PC-9 (cell line): ENCODE data around the gene COL13A1. TPM values are rescaled to one million over a fixed set of nuclear protein-coding genes. Genes with fewer than 3 reads are reported as not detected.

Experiments
- BruUV-seq: library from RNA; stranded (reverse); fragments of 400-500 nt; replicated peaks from 2 replicates; lab custom pipeline; 2021; lab: Mats Ljungman, UMichigan
- CTCF ChIA-PET: fragments of 300-600 bp; sonication (Branson Sonifier 250); formaldehyde crosslinking; loops from one replicate; lab custom pipeline; 2022; ENCODE audit warnings: antibody characterized with exemption; lab: Charles Lee
- POLR2A ChIA-PET: fragments of 300-600 bp; sonication (Branson Sonifier 250); formaldehyde crosslinking; loops from one replicate; lab custom pipeline; 2022; ENCODE audit warnings: antibody characterized with exemption; ENCODE audit not compliant: unreplicated experiment; lab: Charles Lee
- DNase-seq, 2 experiments: peaks; one replicate each; pipeline versions ENCODE4 v3.0.0 to v3.0.0-alpha.2; 2015 to 2022; ENCODE audit warnings: mixed read lengths in 1 of 2
- H2AFZ ChIP-seq: fragments of 200-600 bp; sonication (generic); 2 replicates; pipeline ENCODE4 v1.8.1; 2017; ENCODE audit warnings: antibody characterized with exemption
- H3F3A ChIP-seq: fragments of 200-600 bp; sonication (generic); 2 replicates; pipeline ENCODE4 v1.8.1; 2017; ENCODE audit warnings: antibody characterized with exemption, mild to moderate bottlenecking, low read depth; ENCODE audit not compliant: insufficient read depth
- H3K27ac ChIP-seq: fragments of 200-600 bp; sonication (generic); 2 replicates; pipeline ENCODE4 v1.6.1; 2016; ENCODE audit warnings: mixed run types
- H3K27me3 ChIP-seq: fragments of 200-600 bp; sonication (generic); 2 replicates; pipeline ENCODE4 v1.6.1; 2016; ENCODE audit warnings: low read depth, mixed run types; ENCODE audit not compliant: insufficient read depth
- H3K36me3 ChIP-seq: fragments of 200-600 bp; sonication (generic); 2 replicates; pipeline ENCODE4 v1.6.1; 2016; ENCODE audit warnings: low read depth, mixed run types
- H3K4me1 ChIP-seq: fragments of 200-600 bp; sonication (generic); replicated peaks from 2 replicates; pipeline ENCODE4 v1.6.1; 2016; ENCODE audit warnings: mixed run types; ENCODE audit not compliant: insufficient read depth
- H3K4me2 ChIP-seq: fragments of 200-600 bp; sonication (generic); 2 replicates; pipeline ENCODE4 v1.6.1; 2017; ENCODE audit warnings: mixed run types
- H3K4me3 ChIP-seq: fragments of 200-600 bp; sonication (generic); 2 replicates; pipeline ENCODE4 v1.6.1; 2016; ENCODE audit warnings: mixed run types
- H3K79me2 ChIP-seq: fragments of 200-600 bp; sonication (generic); 2 replicates; pipeline ENCODE4 v1.6.1; 2017; ENCODE audit warnings: low read depth, mixed run types
- H3K9me2 ChIP-seq: fragments of 200-600 bp; sonication (generic); 2 replicates; pipeline ENCODE4 v1.8.1; 2017; ENCODE audit warnings: mild to moderate bottlenecking; ENCODE audit not compliant: insufficient read depth
- H3K9me3 ChIP-seq: fragments of 200-600 bp; sonication (generic); 2 replicates; pipeline ENCODE4 v1.8.1; 2016; ENCODE audit warnings: low read depth; ENCODE audit not compliant: insufficient read depth
- H4K20me1 ChIP-seq: fragments of 200-600 bp; sonication (generic); 2 replicates; pipeline ENCODE4 v1.8.1; 2017; ENCODE audit not compliant: insufficient read depth
- CTCF ChIP-seq: fragments of 200-600 bp; sonication (generic); conservative IDR thresholded peaks from 2 replicates; pipeline ENCODE4 v1.6.1; 2017; ENCODE audit warnings: mixed run types, antibody characterized with exemption, mild to moderate bottlenecking, moderate library complexity
- EZH2 ChIP-seq: fragments of 200-600 bp; sonication (generic); IDR thresholded peaks from 2 replicates; pipeline ENCODE4 v1.8.0; 2017; ENCODE audit warnings: antibody characterized with exemption, low read depth
- intact Hi-C: fragments of 100-400 bp; cut with micrococcal nuclease; formaldehyde crosslinking; loops from one replicate; pipeline ENCODE4 v1.10.0; 2022; ENCODE audit not compliant: unreplicated experiment
- total RNA-seq: library from RNA; stranded (reverse); gene quantifications from 2 replicates; pipeline ENCODE4 v1.2.3, GENCODE V29; 2021

COL13A1 gene
- total RNA-seq, 1 experiment from 2014 or later = 1.6 TPM

- no peaks in the 10 kb centered on the region for H3F3A ChIP-seq
Observed at GRCh38 chr10:69757206-69757552, 44.5 kb upstream of the COL13A1 start.

GRCh38 chr10:69757553-69758309 lies 44.0 kb upstream of the COL13A1 start:
- Histone ChIP-seq H3K27ac (no peak overlapping the region), H3K79me2 (no peaks in the 10 kb centered on the region), H3F3A (no peaks in the 10 kb centered on the region), H3K9me2 (no peaks in the 10 kb centered on the region), H3K36me3 (no peaks in the 10 kb centered on the region), H4K20me1 (no peaks in the 10 kb centered on the region), H3K4me1 (no peaks in the 10 kb centered on the region), H2AFZ (no peak overlapping the region), H3K9me3 (no peaks in the 10 kb centered on the region), H3K27me3 (peaks cover 40% of the 10 kb centered on the region), H3K4me2 (no peak overlapping the region), H3K4me3 (no peak overlapping the region)
- TF ChIP-seq CTCF (no peak), EZH2 (no peak)
- no peak for DNase-seq
- ChIA-PET CTCF (no interaction called here), POLR2A (no interaction called here)
- intact Hi-C loops = no loop called here
- no TSS peak for BruUV-seq

More at GRCh38 chr10:69757206-69757552, 44.5 kb upstream of the COL13A1 start:
- intact Hi-C loops = no loop called here
- no peak overlapping the region for H3K4me2 ChIP-seq
- no peaks in the 10 kb centered on the region for H3K4me1 ChIP-seq
- no peaks in the 10 kb centered on the region for H4K20me1 ChIP-seq
- no peak overlapping the region for H3K27ac ChIP-seq
- no TSS peak for BruUV-seq
- TF ChIP-seq EZH2 = no peak
- TF ChIP-seq CTCF = no peak
- POLR2A ChIA-PET = no interaction called here
- no peak overlapping the region for H3K4me3 ChIP-seq
- CTCF ChIA-PET = no interaction called here
- H3K79me2 ChIP-seq = no peaks in the 10 kb centered on the region
- no peak for DNase-seq
- no peak overlapping the region for H2AFZ ChIP-seq
- no peaks in the 10 kb centered on the region for H3K36me3 ChIP-seq
- no peaks in the 10 kb centered on the region for H3K9me3 ChIP-seq
- H3K9me2 ChIP-seq = no peaks in the 10 kb centered on the region
- peaks cover 43% of the 10 kb centered on the region for H3K27me3 ChIP-seq

DNA sequence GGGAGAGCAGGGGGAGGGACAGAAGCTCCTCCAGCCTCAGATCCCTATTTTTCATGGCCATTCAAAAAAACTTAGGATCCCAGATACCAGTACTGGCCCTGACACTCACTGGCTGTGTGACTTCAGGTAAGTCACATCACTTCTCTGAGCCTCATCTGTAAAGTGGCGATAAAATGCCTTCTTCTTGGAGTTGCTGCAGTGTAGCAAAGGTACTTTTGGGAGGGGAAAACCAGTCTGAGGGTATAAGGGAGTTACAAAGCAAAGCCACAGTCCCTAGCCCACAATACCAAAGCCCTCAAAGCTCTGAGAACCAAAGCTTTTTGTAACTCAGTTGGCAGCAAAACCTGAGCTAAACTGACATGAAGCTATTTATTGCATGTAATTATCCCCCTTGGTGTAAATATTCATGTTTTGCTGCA lies 43.4 kb upstream of the COL13A1 start:
- no peaks in the 10 kb centered on the region for H3K36me3 ChIP-seq
- no peak for DNase-seq
- intact Hi-C loops = no loop called here
- peaks cover 34% of the 10 kb centered on the region for H3K27me3 ChIP-seq
- BruUV-seq = no TSS peak
- ChIA-PET CTCF (no interaction called here), POLR2A (no interaction called here)
- no peak overlapping the region for H3K4me2 ChIP-seq
- H3K79me2 ChIP-seq = no peaks in the 10 kb centered on the region
- H3K4me1 ChIP-seq = no peaks in the 10 kb centered on the region
- H3K27ac ChIP-seq = no peak overlapping the region
- no peak overlapping the region for H3K4me3 ChIP-seq
- no peaks in the 10 kb centered on the region for H3K9me2 ChIP-seq
- no peak for TF ChIP-seq CTCF
- no peak for TF ChIP-seq EZH2
- H2AFZ ChIP-seq = no peak overlapping the region
- no peaks in the 10 kb centered on the region for H3F3A ChIP-seq
- H4K20me1 ChIP-seq = no peaks in the 10 kb centered on the region
- no peaks in the 10 kb centered on the region for H3K9me3 ChIP-seq
